ENCODE data around the gene MYG1. TPM values are rescaled to one million over a fixed set of nuclear protein-coding genes. Genes with fewer than 3 reads are reported as not detected.

Gene MYG1
- total and polyA plus RNA-seq, 2 of the 13 experiments (the other 11 are each of a cell fraction or from before 2014, with no cell fraction given): 38.6 to 58.0 TPM

- Histone ChIP-seq H3K27me3 (ENCODE audit: control insufficient read depth in 1 of 2, insufficient read depth in 2 of 2, low read length in 2 of 2) (no peaks in the 10 kb centered on the region), H3K4me3 (replicated peaks in 1 of 3; ENCODE audit: insufficient read depth in 1 of 3, low read depth in 2 of 3, low read length in 3 of 3) (peak overlapping the region; percentile 85 to 96 (median 93)), H3K4me1 (ENCODE audit: insufficient read depth, low read length) (peaks cover 37% of the 10 kb centered on the region), H3K9me3 (ENCODE audit: low read length) (no peaks in the 10 kb centered on the region), H3K79me2 (ENCODE audit: insufficient read depth, low read length) (peaks cover 13% of the 10 kb centered on the region), H3K27ac (ENCODE audit: extremely low read length, insufficient read depth, low read length) (peak overlapping the region; percentile 80), H4K20me1 (ENCODE audit: insufficient read depth, low read length) (no peaks in the 10 kb centered on the region), H3K4me2 (ENCODE audit: low read depth, low read length) (peak overlapping the region; percentile 90), H3K36me3 (replicated peaks in 1 of 2; ENCODE audit: control insufficient read depth in 1 of 2, insufficient read depth in 2 of 2, low read length in 2 of 2) (peaks cover 0 to 5% of the 10 kb centered on the region in 2 experiments; a peak in 2 of 5 replicates), H2AFZ (ENCODE audit: low read length) (no peak overlapping the region), H3K9ac (ENCODE audit: insufficient read depth, low read depth, low read length) (peak overlapping the region; percentile 86)
- TSS peak; percentile 80 for BruUV-seq (replicated peaks)
- in situ Hi-C loops (cut with HindIII; ENCODE audit: extremely low pct_ligation_motif_present, low pct_unique_long_range_greater_than_20kb) (no loop called here), intact Hi-C loops (cut with micrococcal nuclease; ENCODE audit: unreplicated experiment) (loop anchor here (5.0 kb wide), 1 partner anchor 40 kb away; no protein-coding TSS in a partner anchor)
- CTCF ChIA-PET (ENCODE audit: low intra/inter-chr PET ratio, low total read pairs): interaction anchor here (2.6 kb wide), 1 partner anchor 39 kb away, joined by 21 read pairs; no protein-coding TSS in a partner anchor
- 3% methylated on average over 13 of the region's 19 CpGs for WGBS (ENCODE audit: low lambda C conversion rate)
- FAIRE-seq (no peak), DNase-seq (ENCODE audit: low spot score) (no peak), ATAC-seq (peak; percentile 8)
- POLR2A ChIA-PET: interaction anchor here (0.8 to 2.6 kb wide), 5 partner anchors 14 to 72 kb away, joined by 3 to 17 read pairs (median 4); partner anchors contain the start of genes AAAS, CSAD, PFDN5 and ZNF740
- TF ChIP-seq FOXC1 (CRISPR knock-in tag; IDR thresholded peaks at IDR 0.05; ENCODE audit: borderline replicate concordance): no peak
- TF ChIP-seq, protein P1, sequence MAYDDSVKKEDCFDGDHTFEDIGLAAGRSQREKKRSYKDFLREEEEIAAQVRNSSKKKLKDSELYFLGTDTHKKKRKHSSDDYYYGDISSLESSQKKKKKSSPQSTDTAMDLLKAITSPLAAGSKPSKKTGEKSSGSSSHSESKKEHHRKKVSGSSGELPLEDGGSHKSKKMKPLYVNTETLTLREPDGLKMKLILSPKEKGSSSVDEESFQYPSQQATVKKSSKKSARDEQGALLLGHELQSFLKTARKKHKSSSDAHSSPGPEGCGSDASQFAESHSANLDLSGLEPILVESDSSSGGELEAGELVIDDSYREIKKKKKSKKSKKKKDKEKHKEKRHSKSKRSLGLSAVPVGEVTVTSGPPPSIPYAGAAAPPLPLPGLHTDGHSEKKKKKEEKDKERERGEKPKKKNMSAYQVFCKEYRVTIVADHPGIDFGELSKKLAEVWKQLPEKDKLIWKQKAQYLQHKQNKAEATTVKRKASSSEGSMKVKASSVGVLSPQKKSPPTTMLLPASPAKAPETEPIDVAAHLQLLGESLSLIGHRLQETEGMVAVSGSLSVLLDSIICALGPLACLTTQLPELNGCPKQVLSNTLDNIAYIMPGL (CRISPR knock-in tag; IDR thresholded peaks at IDR 0.05; ENCODE audit: borderline replicate concordance in 1 of 2, low read depth in 1 of 2): peak in 1 of 2 experiments; percentile 2; a peak in 1 of 4 replicates
- no peak for TF ChIP-seq ZSCAN25 (CRISPR knock-in tag; IDR thresholded peaks at IDR 0.05)
- peak; percentile 66; the same call in 1 of the 2 replicates for TF ChIP-seq ZIK1 (CRISPR knock-in tag; IDR thresholded peaks at IDR 0.05; ENCODE audit: borderline replicate concordance, low read depth)
- TF ChIP-seq TEAD2 (CRISPR knock-in tag; IDR thresholded peaks at IDR 0.05): no peak
- TF ChIP-seq, protein P2, sequence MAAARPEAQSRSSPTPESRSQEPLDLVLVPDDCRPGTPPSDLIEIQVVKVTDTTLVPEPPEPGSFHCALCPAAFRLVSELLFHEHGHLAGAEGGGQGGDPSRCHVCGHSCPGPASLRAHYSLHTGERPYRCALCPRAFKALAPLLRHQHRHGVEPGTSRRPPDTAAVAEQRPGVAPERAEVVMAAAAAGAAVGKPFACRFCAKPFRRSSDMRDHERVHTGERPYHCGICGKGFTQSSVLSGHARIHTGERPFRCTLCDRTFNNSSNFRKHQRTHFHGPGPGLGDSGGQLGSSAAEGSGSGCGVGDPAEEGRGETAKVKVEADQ (CRISPR knock-in tag; IDR thresholded peaks at IDR 0.05; ENCODE audit: borderline replicate concordance): no peak
- TF ChIP-seq EP300 (IDR thresholded peaks at IDR 0.05; ENCODE audit: low read depth in 2 of 2, low read length in 2 of 2): no peak
- TF ChIP-seq EP300 (CRISPR knock-in tag; IDR thresholded peaks at IDR 0.05; ENCODE audit: borderline replicate concordance): no peak
- no peak for TF ChIP-seq HNF1A (IDR thresholded peaks at IDR 0.05; ENCODE audit: low read depth)
- TF ChIP-seq HNF1A (CRISPR knock-in tag; IDR thresholded peaks at IDR 0.05; ENCODE audit: borderline replicate concordance): no peak
- TF ChIP-seq ZNF12 (CRISPR knock-in tag; IDR thresholded peaks at IDR 0.05): no peak
- no peak for TF ChIP-seq KLF12 (CRISPR knock-in tag; IDR thresholded peaks at IDR 0.05; ENCODE audit: borderline replicate concordance)
- peak; percentile 3; the same call in 1 of the 2 replicates for TF ChIP-seq SKIL (CRISPR knock-in tag; IDR thresholded peaks at IDR 0.05; ENCODE audit: borderline replicate concordance)
- no peak for TF ChIP-seq PAF1 (CRISPR knock-in tag; IDR thresholded peaks at IDR 0.05)
Observed at GRCh38 chr12:53252349-53252916, 47.1 kb upstream of the MYG1 start.

Measured in HepG2 (cell line).